Muscle layer of colon (tissue), 2 donors: ENCODE results near the gene DSC3.
"Not testable (repeated sequence)": the region's sequence is repeated elsewhere in the genome, so short reads cannot be mapped to it uniquely, and the experiment has no call there.

ENCODE experiments used
- H3K27ac ChIP-seq: one replicate; pipeline ENCODE4 v1.7.0; 2013; ENCODE audit warnings: low read depth, mild to moderate bottlenecking, low read length, moderate library complexity
- H3K27me3 ChIP-seq, 2 donors: one replicate each; pipeline ENCODE4 v1.7.0; 2013; ENCODE audit warnings: low read length in 2 of 2, mild to moderate bottlenecking in 2 of 2; ENCODE audit not compliant: insufficient read depth in 2 of 2, control insufficient read depth in 1 of 2
- H3K36me3 ChIP-seq: one replicate; pipeline ENCODE4 v1.7.0; 2013; ENCODE audit warnings: mild to moderate bottlenecking, low read length; ENCODE audit not compliant: insufficient read depth
- H3K4me1 ChIP-seq: one replicate; pipeline ENCODE4 v1.7.0; 2013; ENCODE audit warnings: mild to moderate bottlenecking, low read length; ENCODE audit not compliant: insufficient read depth
- H3K4me3 ChIP-seq, 2 donors: one replicate each; pipeline ENCODE4 v1.7.0; 2013; ENCODE audit warnings: low read length in 2 of 2, low read depth in 1 of 2, mild to moderate bottlenecking in 1 of 2, moderate library complexity in 1 of 2
- H3K9ac ChIP-seq: one replicate; pipeline ENCODE4 v1.7.0; 2013; ENCODE audit warnings: low read length
- H3K9me3 ChIP-seq: one replicate; pipeline ENCODE4 v1.7.0; 2013; ENCODE audit warnings: mild to moderate bottlenecking, low read length
- donor health status: abdominal sarcoma.
- donor health status: Adenocarcinoma of cecum.

Gene DSC3

GRCh38 chr18:31041271-31042083, 1.1 kb downstream of the DSC3 start:
- Histone ChIP-seq H3K4me1 (peaks cover 12% of the 10 kb centered on the region), H3K4me3 (peak overlapping the region; percentile 22 to 44), H3K27ac (no peak overlapping the region), H3K9ac (no peak overlapping the region), H3K27me3 (peaks cover 18 to 31% of the 10 kb centered on the region in 2 donors), H3K36me3 (no peaks in the 10 kb centered on the region), H3K9me3 (no peaks in the 10 kb centered on the region)

- Histone ChIP-seq H3K9me3 (no peaks in the 10 kb centered on the region), H3K4me3 (peak overlapping the region in 1 of 2 donors; percentile 44), H3K9ac (no peak overlapping the region), H3K27ac (no peak overlapping the region), H3K36me3 (no peaks in the 10 kb centered on the region), H3K27me3 (peaks cover 18 to 31% of the 10 kb centered on the region in 2 donors), H3K4me1 (peaks cover 12% of the 10 kb centered on the region)
Observed at GRCh38 chr18:31040686-31041270, 1.8 kb downstream of the DSC3 start.

- Histone ChIP-seq H3K9me3 (no peaks in the 10 kb centered on the region), H3K4me1 (peaks cover 12% of the 10 kb centered on the region), H3K27ac (no peak overlapping the region), H3K9ac (no peak overlapping the region), H3K36me3 (no peaks in the 10 kb centered on the region), H3K4me3 (no peak overlapping the region), H3K27me3 (peaks cover 18 to 31% of the 10 kb centered on the region in 2 donors)
Observed at GRCh38 chr18:31039426-31039825, 3.1 kb downstream of the DSC3 start.

GRCh38 chr18:31037686-31038085, 4.9 kb downstream of the DSC3 start:
- H3K4me1 ChIP-seq = peaks cover 12% of the 10 kb centered on the region
- not testable (repeated sequence) for H3K9ac ChIP-seq, H3K27ac ChIP-seq, H3K9me3 ChIP-seq, H3K4me3 ChIP-seq, H3K36me3 ChIP-seq
- H3K27me3 ChIP-seq = peaks cover 9 to 26% of the 10 kb centered on the region in 2 donors

- H3K4me1 ChIP-seq = no peaks in the 10 kb centered on the region
- no peaks in the 10 kb centered on the region for H3K27me3 ChIP-seq
- H3K36me3 ChIP-seq = no peaks in the 10 kb centered on the region
- H3K9me3 ChIP-seq = no peaks in the 10 kb centered on the region
- no peak overlapping the region for H3K4me3 ChIP-seq
- H3K27ac ChIP-seq = no peak overlapping the region
- no peak overlapping the region for H3K9ac ChIP-seq
Observed at GRCh38 chr18:31034541-31034940, 8.0 kb downstream of the DSC3 start.

- no peaks in the 10 kb centered on the region for H3K36me3 ChIP-seq
- no peaks in the 10 kb centered on the region for H3K4me1 ChIP-seq
- no peaks in the 10 kb centered on the region for H3K9me3 ChIP-seq
- H3K27me3 ChIP-seq = no peaks in the 10 kb centered on the region
- no peak overlapping the region for H3K9ac ChIP-seq
- no peak overlapping the region for H3K4me3 ChIP-seq
- H3K27ac ChIP-seq = no peak overlapping the region
Observed at GRCh38 chr18:31030574-31031278, 11.8 kb downstream of the DSC3 start.

GRCh38 chr18:31015715-31016434, 26.7 kb downstream of the DSC3 start:
- no peaks in the 10 kb centered on the region for H3K36me3 ChIP-seq
- H3K27me3 ChIP-seq = no peaks in the 10 kb centered on the region
- no peaks in the 10 kb centered on the region for H3K9me3 ChIP-seq
- no peak overlapping the region for H3K4me3 ChIP-seq
- H3K4me1 ChIP-seq = no peaks in the 10 kb centered on the region
- no peak overlapping the region for H3K9ac ChIP-seq
- H3K27ac ChIP-seq = no peak overlapping the region

- not testable (repeated sequence) for H3K4me1 ChIP-seq, H3K4me3 ChIP-seq, H3K27me3 ChIP-seq, H3K9ac ChIP-seq, H3K27ac ChIP-seq, H3K9me3 ChIP-seq, H3K36me3 ChIP-seq
Observed at GRCh38 chr18:31011455-31011854, 31.1 kb downstream of the DSC3 start.

GRCh38 chr18:31010601-31011000, 31.9 kb downstream of the DSC3 start:
- Histone ChIP-seq H3K4me3 (no peak overlapping the region), H3K27ac (no peak overlapping the region), H3K9ac (no peak overlapping the region), H3K27me3 (no peaks in the 10 kb centered on the region), H3K4me1 (no peaks in the 10 kb centered on the region), H3K36me3 (no peaks in the 10 kb centered on the region), H3K9me3 (no peaks in the 10 kb centered on the region)

- H3K36me3 ChIP-seq = no peaks in the 10 kb centered on the region
- H3K9ac ChIP-seq = no peak overlapping the region
- H3K9me3 ChIP-seq = no peaks in the 10 kb centered on the region
- H3K4me1 ChIP-seq = no peaks in the 10 kb centered on the region
- no peak overlapping the region for H3K4me3 ChIP-seq
- H3K27ac ChIP-seq = no peak overlapping the region
- H3K27me3 ChIP-seq = no peaks in the 10 kb centered on the region
Observed at GRCh38 chr18:30999887-31000628, 42.5 kb downstream of the DSC3 start.

GRCh38 chr18:30999186-30999585, 43.4 kb downstream of the DSC3 start:
- H3K9me3 ChIP-seq = no peaks in the 10 kb centered on the region
- H3K4me3 ChIP-seq = no peak overlapping the region
- H3K27me3 ChIP-seq = no peaks in the 10 kb centered on the region
- H3K27ac ChIP-seq = no peak overlapping the region
- H3K36me3 ChIP-seq = no peaks in the 10 kb centered on the region
- H3K9ac ChIP-seq = no peak overlapping the region
- H3K4me1 ChIP-seq = no peaks in the 10 kb centered on the region
